LNCAP (cell line): ENCODE measurements around the gene EIF4E1B.

Source experiments
- CTCF ChIP-seq: fragments of 450-650 bp; IDR thresholded peaks from 2 replicates; pipeline ENCODE4 v1.5.1; 2017; ENCODE audit warnings: mild to moderate bottlenecking

Gene EIF4E1B

GRCh38 chr5:176675676-176676360 is 45.3 kb downstream of the EIF4E1B start:
- TF ChIP-seq CTCF: peak; percentile 32; the same call in 1 of the 2 replicates

DNA sequence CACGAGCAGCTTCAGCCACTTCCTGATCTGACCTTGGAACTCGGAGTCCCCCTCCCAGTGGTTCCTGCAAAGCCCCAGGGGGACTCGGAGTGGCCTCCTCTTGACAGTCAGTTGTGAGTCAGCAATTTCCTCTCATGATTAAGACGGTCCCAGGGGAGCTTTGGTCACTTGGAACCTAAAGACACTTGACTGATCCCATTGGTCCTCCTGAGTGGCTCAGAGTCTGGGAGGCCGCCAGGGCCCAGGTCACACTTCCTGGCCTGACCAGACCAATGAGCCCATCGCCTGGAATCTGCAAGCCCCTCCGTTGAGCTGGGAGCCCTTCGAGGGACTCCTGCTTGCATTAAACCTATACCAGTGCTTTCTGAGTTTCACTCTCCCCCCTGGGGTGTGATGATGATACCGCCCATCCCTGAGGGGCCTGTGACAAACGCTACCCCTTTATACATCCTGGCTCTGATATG is 45.9 kb downstream of the EIF4E1B start:
- no peak for TF ChIP-seq CTCF

GRCh38 chr5:176677209-176677939 is 46.9 kb downstream of the EIF4E1B start:
- TF ChIP-seq CTCF: no peak

DNA sequence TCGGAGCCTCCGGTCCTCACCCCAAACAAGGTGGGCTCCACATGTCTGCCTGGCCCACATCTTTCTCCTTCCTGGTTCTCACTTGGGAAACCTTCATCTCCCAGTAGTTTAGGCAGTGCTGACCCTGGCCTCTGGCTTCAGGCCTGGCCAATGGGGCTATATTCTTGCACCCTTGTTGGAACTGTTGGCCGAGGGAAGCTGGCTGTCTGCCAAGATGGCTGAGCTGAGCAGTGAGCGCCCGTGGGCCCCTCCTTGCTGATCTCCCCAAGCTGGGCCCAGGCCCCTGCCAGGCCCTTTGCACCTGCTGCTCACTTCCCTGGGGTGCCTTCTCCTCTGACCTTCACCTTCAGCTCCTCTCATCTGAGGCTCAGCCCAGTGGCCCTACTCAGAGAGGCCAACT is 48.1 kb downstream of the EIF4E1B start:
- no peak for TF ChIP-seq CTCF

- TF ChIP-seq CTCF: no peak
These were observed 49.1 kb downstream of the EIF4E1B start for GRCh38 chr5:176679365-176680225.

GRCh38 chr5:176680226-176680563 is 49.7 kb downstream of the EIF4E1B start:
- TF ChIP-seq CTCF: no peak

GRCh38 chr5:176682016-176682531 is 51.6 kb downstream of the EIF4E1B start:
- no peak for TF ChIP-seq CTCF
